Measurements from ENCODE around the gene SYCP2L.
"Not testable (repeated sequence)": the region's sequence is repeated elsewhere in the genome, so short reads cannot be mapped to it uniquely, and the experiment has no call there.

SYCP2L gene

DNA sequence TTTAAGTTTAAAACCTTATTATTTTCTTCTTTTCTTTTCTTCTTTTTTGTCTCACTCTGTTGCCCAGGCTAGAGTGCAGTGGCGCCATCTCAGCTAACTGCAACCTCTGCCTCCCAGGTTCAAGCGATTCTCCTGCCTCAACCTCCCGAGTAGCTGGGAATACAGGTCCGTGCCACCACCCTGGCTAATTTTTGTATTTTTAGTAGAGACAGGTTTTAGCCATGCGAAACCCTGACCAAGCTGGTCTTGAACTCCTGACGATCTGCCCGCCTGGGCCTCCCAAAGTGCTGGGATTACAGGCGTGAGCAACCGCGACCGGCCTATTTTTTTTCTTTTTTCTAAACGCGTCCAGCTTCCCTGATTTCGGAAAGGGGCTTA is 4.6 kb upstream of the SYCP2L start:
- DNase-seq: not testable (repeated sequence)

DNA sequence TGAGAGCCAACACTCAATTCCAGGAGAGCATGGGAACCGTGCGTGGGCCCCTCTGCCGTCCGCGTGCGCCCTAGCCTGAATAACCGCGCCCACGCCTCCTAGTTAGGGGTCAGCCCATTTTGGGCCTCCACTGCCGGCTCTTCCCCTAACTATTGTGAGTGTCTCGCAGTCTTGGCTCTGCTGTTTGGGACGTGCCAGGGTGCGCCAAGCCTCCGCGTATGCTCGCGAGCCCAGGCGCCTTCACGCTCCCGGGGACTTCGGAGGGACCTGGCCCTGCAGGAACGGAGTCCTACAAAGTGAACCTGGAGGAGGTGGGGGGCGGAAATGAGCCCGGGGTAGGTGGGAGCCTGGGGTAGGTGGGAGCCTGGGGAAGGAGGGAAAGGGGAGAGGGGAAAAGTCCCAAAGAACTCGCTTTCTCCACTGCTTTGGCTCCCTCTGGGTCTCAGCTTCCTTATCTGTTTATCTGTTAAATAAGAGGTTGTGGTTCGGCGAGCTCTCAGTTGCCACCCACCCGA is 4.1 kb upstream of the SYCP2L start:
- no peak for DNase-seq

DNA sequence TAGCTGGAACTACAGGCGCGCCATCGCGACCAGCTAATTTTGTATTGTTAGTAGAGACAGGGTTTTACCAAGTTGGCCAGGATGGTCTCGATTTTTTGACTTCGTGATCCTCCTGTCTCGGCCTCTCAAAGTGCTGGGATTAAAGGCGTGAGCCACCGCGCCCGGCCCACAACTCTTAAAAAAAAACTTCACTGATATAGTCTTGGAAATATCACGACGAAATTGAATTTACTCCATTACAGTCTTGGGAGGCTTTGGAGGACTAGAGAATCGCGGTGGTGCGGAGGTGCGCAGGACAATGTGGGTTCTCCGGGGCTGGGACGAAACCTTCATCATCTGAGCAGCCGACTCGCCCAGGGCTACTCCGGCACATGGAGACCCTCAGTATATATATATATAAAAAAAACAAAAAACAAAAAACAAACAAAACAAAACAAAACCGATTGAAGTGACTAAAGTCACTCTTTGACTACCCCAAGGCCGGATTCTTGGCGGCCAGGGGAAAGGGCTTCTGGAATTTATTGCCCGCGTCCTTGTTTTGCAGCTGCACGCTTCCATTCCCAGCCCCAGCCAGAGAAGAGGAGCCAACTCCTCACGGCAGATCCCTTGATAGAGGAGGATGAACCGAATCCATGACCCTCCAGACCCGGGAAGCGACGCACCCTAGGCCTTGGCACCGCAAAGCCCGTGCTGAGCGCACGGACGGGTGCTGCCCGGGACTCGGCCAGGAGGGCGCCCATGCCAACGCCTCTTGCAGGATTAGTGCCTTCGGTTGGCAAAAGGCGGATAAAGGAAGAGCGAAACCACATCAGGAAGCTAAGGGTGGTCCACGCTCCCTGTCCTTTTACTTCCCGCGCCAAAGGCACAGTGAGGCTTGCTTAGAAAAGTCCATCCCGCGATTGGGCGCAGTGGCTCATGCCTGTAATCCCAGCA is 3.3 kb upstream of the SYCP2L start:
- DNase-seq: no peak

DNA sequence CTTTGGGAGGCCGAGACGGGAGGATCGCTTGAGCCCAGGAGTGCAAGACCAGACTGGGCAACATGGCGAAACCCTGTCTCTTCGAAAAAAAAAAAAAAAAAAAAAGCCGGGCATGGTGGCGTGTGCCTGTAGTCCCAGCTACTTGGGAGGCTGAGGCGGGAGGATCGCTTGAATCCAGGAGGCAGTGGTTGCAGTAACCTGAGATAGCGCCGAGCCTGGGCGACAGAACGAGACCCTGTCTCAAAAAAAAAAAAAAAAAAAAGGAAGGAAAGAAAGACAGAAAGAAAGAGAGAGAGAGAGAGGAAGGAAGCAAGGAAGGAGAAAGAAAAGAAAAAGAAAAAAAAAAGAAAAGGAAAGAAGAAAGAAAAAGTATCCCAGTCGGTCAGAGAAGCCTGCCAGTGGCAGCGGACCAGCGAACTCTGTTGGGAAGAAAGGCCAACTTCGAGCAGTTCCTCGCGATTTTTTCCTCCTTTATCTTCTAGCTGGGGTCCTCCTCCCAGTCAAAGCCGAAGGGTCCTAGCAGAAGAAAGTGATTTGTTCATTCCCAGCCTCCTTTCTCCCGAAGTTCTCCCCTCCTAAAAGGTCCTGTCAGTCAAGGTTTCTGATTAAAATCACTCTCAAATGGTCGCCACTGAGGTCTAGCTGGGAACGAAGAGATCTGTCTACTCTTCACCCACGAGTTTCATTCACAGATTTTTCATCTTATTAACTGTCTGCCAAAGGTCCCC is 2.4 kb upstream of the SYCP2L start:
- DNase-seq: no peak

DNA sequence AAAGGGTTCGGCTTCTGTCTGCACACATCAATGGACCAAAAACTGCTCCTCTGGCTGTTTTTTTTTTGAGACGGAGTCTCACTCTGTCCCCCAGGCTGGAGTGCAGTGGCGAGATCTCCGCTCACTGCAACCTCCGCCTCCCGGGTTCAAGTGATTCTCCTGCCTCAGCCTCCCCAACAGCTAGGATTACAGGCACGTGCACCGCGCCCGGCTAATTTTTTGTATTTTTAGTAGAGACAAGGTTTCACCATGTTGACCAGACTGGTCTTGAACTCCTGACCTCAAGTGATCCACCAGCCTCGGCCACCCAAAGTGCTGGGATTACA is 524 bp upstream of the SYCP2L start:
- DNase-seq: not testable (repeated sequence)

DNA sequence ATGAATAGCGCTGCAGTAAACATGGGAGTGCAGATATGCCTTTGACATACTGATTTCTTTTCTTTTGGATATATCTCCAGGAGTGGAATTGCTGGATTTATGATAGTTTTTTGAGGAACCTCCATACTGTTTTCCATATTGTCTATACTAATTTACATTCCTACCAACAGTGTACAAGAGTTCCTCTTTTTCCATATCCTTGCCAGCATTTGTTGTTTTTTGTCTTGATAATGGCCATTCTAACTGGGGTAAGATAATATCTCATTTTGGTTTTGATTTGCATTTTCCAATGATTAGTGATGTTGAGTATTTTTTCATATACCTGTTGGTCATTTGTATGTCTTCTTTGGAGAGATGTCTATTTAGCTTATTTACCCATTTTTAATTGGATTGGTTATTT is 3.3 kb downstream of the SYCP2L start:
- DNase-seq: no peak

DNA sequence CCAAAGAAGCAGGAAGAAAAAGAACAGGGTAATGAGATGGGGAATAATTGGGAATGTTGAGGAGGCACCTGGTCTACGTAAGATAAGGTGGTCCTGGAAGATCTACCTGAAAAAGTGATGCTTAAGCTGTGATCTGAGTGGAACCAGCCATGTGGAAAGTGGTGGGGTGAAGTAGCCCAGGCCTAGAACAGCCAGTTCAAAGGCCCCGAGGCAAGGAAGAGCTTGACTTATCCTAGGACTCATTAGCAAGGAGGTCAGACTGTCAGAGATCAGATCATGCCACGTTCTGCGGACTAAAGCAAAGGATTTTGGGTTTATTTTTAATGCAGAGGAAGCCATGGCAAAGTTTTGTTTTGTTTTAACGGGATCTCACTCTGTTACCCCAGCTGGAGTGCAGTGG is 5.1 kb downstream of the SYCP2L start:
- no peak for DNase-seq

DNA sequence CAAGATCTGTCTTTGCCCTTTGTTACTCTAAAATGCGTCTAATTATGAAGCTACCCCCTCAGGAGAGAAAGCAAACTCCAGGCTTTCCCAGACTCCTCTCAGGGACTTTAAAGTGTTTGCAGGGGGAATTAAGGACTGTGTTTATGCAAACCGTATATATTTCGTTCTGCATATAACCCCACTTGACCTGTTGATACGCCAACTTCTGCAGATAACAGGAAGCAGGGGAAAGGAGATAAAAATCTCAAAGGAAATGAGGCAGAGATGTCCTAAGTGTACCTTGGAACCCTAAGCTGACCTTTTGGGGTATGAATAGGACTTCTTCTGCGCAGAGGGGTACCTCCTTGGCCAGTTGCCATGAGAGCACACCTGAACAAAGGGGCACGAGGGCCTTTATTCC is 8.1 kb downstream of the SYCP2L start:
- DNase-seq: no peak

DNA sequence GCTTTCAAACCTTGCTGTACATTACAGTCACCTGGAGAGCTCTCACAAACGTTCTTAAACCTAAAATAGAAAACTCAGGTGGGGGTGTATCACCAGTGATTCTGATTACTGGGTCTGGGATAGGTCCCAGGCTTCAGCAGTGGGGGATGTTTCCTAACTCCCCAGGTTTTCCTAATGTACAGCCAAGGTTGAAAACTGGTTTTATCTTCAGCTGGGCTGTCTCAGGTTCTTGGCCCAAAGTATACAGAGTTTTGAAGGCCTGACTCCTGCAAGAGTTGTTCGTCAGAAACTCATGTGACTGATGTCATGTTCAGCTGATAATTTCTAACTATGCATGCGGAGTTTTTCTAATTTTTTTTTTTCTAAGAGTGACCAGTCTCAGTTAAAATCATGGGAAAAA is 9.8 kb downstream of the SYCP2L start:
- DNase-seq: no peak

DNA sequence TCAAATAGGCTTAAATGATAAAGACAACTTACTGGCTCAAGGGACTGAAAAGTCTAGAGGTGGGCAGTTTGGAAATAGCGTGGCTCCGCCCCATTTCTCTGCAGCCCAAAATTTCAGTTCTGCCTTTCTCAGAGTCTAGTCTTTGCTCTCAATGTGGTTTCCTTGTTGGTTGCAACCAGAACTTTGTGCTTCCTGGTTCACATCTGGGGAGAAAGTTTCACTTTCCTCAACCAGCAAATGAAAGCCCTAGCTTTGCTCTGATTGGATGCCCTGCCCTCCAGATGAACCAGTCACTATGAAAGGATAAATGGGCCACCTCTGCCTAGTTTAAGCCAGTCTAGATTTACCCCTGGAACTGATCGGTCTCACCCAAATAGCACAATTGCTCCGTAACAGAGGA is 14.9 kb downstream of the SYCP2L start:
- no peak for DNase-seq

DNA sequence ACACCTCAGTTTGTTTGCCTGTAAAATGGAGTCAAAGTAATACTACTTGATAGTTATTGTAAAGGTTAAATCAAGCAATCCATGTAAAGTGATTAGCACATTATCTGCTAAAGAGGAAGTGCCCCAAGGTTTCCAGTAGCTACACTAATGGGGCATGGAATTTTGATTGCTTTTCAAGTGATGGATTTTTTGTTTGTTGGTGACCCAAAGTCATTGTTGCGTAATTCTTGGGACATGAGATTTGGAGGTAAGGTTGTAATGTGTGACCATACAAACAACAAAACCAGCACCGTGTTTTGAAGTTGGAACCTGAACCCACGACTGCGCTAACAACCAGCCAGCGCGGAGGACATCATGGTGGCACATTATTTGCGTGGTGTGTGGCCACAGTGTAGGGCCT is 17.2 kb downstream of the SYCP2L start:
- no peak for DNase-seq

DNA sequence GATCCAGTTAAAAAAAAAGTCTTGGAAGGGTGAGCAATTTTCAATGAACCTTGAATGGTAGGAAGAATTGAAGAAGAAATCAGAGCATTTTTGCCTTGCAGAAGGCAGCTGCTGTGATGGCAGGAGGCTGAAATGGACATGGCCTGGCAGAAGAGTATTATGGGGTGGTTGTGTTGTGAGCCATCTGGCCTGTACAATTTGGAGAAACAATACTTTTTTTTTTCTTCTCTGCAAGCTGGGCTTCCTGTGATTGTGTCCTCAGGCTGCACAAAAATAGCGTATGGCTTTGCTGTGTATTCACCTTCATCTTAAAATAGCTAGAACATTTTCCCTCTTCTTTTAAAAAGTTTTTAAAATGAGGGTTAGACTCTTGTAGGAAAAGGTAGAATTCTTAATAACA is 21.4 kb downstream of the SYCP2L start:
- DNase-seq: no peak

DNA sequence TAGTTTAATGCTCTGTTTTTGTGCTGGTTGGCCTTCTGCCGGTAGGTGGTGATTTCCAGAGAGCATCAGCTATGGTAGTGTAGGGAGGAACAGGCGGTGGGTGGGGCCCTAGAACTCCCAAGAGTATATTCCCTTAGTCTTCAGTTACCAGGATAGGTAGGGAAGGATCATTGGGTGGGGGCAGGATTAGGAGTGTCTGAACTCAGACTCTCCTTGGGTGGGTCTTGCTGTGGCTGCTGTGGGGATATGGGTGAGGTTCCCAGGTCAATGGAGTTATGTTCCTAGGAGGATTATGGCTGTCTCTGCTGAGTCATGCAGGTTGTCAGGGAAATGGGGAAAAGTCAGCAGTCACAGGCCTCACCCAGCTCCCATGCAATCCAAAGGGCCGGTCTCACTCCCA is 32.7 kb downstream of the SYCP2L start:
- DNase-seq: not testable (repeated sequence)

DNA sequence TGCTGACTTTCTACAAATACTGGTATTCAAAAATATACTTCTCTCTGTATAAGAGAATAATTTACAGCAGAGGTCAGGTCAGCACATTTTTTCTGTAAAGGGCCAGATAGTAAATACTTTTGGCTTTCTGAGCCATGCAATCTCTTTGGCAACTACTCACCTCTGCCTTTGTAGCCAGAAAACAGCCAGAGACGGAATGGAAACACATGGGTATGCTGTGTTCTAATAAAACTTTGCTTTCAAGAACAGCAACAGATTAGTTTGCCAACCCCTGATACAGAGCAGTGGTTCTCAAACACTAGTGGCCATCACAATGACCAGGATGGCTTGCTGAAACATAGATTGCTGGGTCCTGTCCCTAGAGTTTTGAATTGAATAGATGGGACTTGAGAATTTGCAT is 46.3 kb downstream of the SYCP2L start:
- no peak for DNase-seq

DNA sequence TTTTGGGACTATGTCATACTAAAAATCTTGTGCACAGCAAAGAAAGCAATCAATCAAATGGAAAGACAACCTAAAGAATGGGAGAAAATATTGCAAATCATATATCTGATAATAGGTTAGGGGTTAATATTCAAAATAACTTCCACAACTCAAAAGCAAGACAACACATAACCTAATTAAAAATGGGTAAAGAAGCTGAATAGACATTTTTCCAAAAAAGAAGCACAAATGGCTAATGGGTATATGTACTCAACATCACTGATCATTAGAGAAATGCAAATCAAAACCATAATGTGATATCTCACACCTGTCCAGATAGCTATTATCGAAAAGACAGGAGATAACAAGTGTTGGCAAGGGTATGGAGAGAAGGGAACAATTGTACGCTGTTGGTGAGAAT is 53.0 kb downstream of the SYCP2L start:
- DNase-seq: no peak

DNA sequence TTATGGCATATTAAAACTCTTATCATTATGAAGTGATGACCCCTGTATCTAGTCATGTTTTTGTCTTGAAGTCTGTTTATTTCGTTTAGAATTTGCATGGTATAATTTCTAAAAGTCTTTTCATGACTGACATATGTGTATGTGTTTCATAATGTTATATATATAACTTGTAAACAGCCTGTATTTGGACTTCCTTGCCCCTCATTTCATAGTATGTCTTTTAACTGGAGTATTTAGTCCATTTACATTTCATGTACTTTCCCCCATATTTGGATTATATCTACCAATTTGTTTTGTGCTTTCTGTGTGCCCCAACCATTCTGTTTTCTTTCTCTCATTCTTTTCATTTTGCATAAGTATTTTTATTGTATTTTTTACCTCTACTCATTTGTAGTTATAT is 59.0 kb downstream of the SYCP2L start:
- no peak for DNase-seq

DNA sequence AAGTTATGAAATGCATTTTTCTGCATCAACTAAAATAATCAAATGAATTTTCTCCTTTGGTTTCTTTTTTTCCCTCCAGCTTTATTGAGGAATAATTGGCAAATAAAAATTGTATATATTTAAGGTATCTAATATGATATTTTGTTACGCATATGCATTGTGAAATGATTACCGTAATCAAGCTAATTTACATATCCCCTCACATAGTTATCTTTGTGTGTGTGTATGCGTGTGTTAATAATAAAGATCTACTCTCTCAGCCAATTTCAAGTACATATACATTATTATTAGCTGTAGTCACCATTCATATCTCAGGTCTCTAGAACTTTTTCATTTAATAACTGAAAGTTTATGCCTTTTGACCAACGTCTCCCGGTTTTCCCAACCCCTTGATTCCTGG is 61.1 kb downstream of the SYCP2L start:
- DNase-seq: no peak

DNA sequence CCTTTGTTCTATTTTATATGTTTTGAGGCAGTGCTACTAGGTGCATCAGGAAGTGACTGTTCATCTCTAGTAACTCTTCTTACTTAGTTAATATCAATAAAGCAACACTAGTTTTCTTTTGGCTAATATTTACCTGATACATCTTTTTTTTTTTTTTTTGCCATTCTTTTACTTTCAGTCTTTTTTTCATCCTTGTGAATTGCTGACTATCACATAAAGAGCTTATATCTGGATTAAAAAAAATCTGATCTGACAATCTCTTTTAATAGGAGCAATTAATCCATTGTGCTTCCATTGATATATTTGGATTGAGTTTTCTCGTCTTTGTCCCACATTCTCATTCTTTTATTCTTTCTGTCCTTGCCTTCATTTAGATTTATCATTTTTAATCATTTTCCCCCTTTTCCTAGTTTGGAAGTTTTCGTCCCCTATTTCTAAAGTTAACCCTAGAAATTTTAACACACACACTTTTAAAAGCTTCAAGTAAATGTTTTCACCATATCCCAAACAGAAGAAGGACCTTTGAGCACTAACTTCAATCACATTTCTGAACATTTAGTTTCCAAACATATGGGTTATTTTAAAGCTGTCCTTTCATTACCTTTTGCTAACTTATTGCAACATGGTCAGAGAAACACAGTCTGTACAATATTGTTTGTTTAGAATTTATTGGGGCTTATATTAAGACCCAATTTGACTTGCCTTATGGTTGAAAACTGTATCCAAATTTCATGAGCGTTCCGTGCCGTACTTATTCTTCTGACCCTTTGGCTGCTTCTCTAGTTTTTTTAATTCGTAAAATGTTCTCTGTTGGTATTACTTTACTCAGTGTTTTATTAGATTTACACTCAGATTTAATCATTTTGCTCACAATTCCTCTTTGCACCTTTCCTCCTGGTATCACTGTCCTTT is 63.0 kb downstream of the SYCP2L start:
- no peak for DNase-seq

DNA sequence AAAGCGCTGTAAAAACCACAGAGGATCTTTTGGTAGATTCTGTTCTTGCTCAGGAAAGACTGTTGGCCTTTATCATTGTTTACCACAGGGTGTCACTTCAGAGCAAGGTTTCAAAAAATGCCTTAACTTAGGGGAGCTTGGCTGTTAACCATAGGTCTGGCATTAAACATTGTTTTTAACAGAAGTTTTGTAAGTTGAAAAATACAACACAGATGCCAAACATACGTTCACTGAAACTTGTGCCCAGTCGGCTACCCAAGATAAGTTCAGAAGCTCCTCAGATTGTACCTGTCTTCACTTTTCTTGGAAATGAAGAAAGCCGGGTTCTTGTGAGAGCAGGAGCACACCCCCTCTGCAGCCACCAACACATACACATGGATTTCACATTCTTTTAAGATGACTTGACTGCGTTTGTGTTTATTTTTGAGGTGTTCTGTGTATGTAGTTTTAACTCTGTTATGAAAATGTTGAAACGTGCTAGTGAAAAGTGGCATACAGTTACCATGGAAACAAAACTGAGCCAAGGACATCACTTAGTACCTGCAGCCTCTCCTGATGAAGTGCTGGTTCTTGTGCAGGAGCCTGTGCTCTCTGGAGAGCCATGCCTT is 64.9 kb downstream of the SYCP2L start:
- peak; percentile 36 for DNase-seq

DNA sequence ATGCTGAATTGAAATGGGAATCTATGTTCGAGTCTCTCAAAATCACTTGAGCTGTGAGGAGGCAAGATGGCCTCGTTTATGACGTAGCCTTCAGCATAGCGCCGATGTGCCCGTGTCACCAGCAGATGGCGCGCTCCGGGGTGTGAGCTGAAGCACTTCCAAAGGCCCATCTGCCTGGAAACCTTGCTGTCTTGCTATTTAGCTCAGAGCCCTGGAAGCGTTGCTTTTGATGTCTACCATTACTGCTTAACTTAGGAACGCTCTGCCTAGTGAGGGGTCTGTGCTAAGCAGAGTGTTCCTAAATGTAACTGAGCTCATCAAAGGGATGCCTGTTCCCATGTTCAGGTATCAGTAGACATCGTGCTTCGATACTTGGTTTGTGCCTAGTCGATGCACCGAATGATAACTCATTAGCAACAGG is 67.7 kb downstream of the SYCP2L start:
- peak; percentile 34 for DNase-seq

DNA sequence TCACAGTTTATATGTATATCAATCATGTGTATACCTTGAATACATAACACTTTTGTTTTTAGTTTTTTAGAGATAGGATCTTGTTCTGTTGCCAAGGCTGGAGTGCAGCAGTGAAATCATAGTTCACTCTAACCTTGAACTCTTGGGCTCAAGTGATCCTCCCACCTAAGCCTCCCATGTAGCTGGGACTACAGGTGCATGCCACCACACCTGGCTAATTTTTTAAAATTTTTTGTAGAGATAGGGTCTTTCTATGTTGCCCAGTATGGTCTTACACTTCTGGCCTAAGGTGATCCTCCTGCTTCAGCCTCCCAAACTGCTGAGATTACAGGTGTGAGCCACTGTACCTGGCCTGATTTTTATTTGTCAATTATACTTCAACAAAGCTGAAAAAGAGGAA is 69.9 kb downstream of the SYCP2L start:
- DNase-seq: no peak

DNA sequence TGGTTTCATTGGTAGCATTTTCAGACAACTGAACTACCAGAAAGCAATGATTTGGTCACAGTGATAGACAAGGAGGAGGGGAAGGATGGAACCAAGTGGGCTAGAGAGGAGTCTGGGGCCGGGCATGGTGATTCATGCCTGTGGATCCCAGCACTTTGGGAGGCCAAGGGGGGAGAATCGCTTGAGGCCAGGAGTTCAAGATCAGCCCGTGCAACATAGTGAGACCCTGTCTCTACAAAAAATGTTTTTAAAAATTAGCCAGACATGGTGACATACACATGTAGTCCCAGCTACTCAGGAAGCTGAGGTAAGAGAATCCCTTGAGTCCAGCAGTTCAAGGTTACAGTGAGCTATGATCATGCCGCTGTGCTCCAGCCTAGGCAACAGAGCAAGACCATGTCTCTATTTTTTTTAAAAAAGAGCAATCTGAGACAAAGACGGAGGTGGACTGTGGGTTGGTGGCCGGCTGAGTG is 70.6 kb downstream of the SYCP2L start:
- DNase-seq: no peak

DNA sequence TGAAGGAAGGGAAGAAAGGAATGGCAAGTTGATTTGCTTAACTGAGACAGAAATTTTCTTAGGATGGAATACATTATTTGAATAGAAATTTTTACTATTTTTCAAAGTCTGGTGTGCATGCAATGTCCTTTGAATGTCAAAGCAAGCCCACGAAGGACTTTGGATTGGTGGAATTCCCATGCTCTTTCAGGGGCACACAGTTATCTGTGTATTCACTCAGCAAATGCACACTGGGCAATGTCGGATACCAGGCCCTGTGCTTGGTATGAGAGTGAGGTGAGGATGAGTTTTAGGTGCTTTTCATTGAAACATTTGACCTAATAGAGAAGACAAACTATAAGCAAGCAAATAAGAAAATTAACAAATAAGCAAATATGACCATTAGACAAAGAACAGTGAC is 73.3 kb downstream of the SYCP2L start:
- no peak for DNase-seq

Data from NCI-H1105 treated with DMSO at 0.1 percent for 48 hours (cell line).